Retinal pigment epithelial cell (primary cell): ENCODE data around the gene CCNF.
"Not testable (repeated sequence)": the region's sequence is repeated elsewhere in the genome, so short reads cannot be mapped to it uniquely, and the experiment has no call there.

ENCODE experiments used
- DNase-seq: peaks from one replicate; pipeline ENCODE4 v3.0.0-alpha.2; 2010; ENCODE audit warnings: low read depth
- H3K4me3 ChIP-seq: 2 replicates; pipeline ENCODE4 v1.5.1; 2011; ENCODE audit warnings: mild to moderate bottlenecking, low read length, control low read depth, moderate library complexity
- TF ChIP-seq, protein P1 (sequence below): conservative IDR thresholded peaks from 2 replicates; pipeline ENCODE4 v1.5.1; 2011; ENCODE audit warnings: low read depth, low read length, control low read depth, inconsistent platforms

Gene CCNF

GRCh38 chr16:2428784-2429033 lies 538 bp upstream of the CCNF start:
- TF ChIP-seq, protein P1, sequence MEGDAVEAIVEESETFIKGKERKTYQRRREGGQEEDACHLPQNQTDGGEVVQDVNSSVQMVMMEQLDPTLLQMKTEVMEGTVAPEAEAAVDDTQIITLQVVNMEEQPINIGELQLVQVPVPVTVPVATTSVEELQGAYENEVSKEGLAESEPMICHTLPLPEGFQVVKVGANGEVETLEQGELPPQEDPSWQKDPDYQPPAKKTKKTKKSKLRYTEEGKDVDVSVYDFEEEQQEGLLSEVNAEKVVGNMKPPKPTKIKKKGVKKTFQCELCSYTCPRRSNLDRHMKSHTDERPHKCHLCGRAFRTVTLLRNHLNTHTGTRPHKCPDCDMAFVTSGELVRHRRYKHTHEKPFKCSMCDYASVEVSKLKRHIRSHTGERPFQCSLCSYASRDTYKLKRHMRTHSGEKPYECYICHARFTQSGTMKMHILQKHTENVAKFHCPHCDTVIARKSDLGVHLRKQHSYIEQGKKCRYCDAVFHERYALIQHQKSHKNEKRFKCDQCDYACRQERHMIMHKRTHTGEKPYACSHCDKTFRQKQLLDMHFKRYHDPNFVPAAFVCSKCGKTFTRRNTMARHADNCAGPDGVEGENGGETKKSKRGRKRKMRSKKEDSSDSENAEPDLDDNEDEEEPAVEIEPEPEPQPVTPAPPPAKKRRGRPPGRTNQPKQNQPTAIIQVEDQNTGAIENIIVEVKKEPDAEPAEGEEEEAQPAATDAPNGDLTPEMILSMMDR, result no peak
- no peak for DNase-seq
- H3K4me3 ChIP-seq, result peak overlapping the region; percentile 62

GRCh38 chr16:2429771-2430663 lies 770 bp downstream of the CCNF start:
- H3K4me3 ChIP-seq, result peak overlapping the region; percentile 70
- DNase-seq, result no peak
- TF ChIP-seq, protein P1, result no peak

- DNase-seq, result no peak
- TF ChIP-seq, protein P1, result peak; percentile 31
- no peak overlapping the region for H3K4me3 ChIP-seq
Measured at GRCh38 chr16:2432286-2432685, 3.0 kb downstream of the CCNF start.

DNA sequence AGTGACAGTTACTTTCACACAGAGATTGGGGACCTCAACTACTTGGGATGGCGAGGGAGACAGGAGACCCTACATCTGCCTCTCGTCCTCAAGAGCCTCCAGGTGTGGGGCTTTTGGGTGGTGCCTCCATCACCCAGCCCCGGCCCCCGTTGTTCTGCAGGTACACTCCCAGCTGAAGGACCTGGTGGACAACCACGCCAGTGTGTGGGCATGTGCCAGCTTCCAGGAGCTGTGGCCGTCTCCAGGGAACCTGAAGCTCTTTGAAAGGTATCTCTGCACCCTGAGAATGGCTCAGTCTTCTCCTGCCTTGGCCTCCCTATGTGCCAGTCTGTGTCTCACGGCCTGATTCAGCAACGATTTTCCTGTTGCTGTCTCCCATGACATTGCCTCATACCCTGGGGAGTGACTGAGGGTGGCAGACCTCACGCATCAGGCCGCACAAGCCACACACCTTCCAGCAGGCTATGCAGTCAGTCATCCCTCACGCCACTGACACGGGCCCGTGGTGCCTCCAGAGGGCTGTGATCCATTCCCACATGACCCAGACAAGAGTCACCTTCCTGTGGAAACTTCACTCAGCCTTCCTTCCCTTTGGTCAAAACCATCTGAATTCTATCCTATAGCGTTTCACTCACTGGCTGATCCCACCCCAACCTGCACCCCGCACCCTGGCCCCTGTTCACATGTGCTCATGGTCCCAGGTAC lies 3.7 kb downstream of the CCNF start:
- H3K4me3 ChIP-seq, result no peak overlapping the region
- DNase-seq, result no peak
- TF ChIP-seq, protein P1, result no peak

DNA sequence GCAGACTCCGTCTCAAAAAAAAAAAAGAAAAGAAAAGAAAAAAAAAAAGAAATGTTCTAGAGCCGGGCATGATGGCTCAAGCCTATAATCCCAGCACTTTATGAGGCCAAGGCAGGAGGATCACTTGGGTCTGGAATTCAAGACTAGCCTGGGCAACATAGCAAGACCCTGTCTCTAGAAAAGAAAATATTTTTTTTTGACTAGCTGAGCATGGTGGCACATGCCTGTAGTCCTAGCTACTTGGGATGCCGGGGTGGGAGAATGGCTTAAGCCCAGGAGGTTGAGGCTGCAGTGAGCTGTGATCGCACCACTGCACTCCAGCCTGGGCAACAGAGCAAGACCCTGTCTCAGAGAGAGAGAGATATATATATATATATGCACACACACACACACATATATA lies 6.0 kb downstream of the CCNF start:
- H3K4me3 ChIP-seq, DNase-seq: not testable (repeated sequence)

GRCh38 chr16:2436110-2436509 lies 6.9 kb downstream of the CCNF start:
- TF ChIP-seq, protein P1, result no peak
- H3K4me3 ChIP-seq, result no peak overlapping the region
- DNase-seq, result no peak

GRCh38 chr16:2437032-2437790 lies 8.0 kb downstream of the CCNF start:
- DNase-seq, result no peak
- TF ChIP-seq, protein P1, result no peak
- no peak overlapping the region for H3K4me3 ChIP-seq
